Spleen (tissue), 7 donors: ENCODE measurements around the gene KCND3.

Experiments used
- CTCF ChIP-seq, 11 experiments: fragments of 200-600 bp in 7 of 11; fragments of 450-650 bp in 4 of 11; sonication (generic) in 4 of 11; IDR thresholded peaks in 8 of 11; conservative IDR thresholded peaks in 3 of 11; 1 replicate in 7 of 11; 2 replicates in 4 of 11; pipeline versions ENCODE4 v1.4.0 to v1.8.0; 2016 to 2021; ENCODE audit warnings: antibody characterized with exemption in 11 of 11, inconsistent platforms in 4 of 11, mild to moderate bottlenecking in 1 of 11
- POLR2A ChIP-seq, 3 donors: fragments of 450-650 bp; IDR thresholded peaks; one replicate each; pipeline ENCODE4 v1.5.1; 2017; ENCODE audit warnings: antibody characterized with exemption in 3 of 3, mild to moderate bottlenecking in 1 of 3
- donor health status: DM: no; HTN: no; CAD: no; lungs with moderate emphysema.
- donor health status: DM: no; HTN: no; CAD: no.
- donor health status: DM: no; HTN: no; CAD: no.

GRCh38 chr1:111803951-111804350 lies 185.5 kb downstream of the KCND3 start:
- TF ChIP-seq POLR2A (IDR thresholded peaks at IDR 0.05) (no peak), CTCF (IDR thresholded peaks at IDR 0.05 in 8 of 11, conservative IDR thresholded peaks at IDR 0.05 in 3 of 11) (no peak)
